Neuronal stem cell (in vitro differentiated cells): Measurements from ENCODE around the gene DHX30.

Source experiments
- DNase-seq: peaks from one replicate; pipeline ENCODE4 v3.0.0-alpha.2; 2013; ENCODE audit warnings: low spot score
- H2AFZ ChIP-seq: one replicate; pipeline ENCODE4 v1.6.1; 2013; ENCODE audit warnings: mild to moderate bottlenecking, low read length, inconsistent platforms
- H2AK5ac ChIP-seq: 2 replicates; pipeline ENCODE4 v1.6.1; 2013; ENCODE audit warnings: low read depth, mild to moderate bottlenecking, inconsistent platforms, low read length, moderate library complexity, mixed read lengths
- H2BK120ac ChIP-seq: 2 replicates; pipeline ENCODE4 v1.6.1; 2013; ENCODE audit warnings: low read depth, mild to moderate bottlenecking, inconsistent platforms, low read length, moderate library complexity, mixed read lengths
- H2BK12ac ChIP-seq: one replicate; pipeline ENCODE4 v1.6.1; 2013; ENCODE audit warnings: low read length, inconsistent platforms
- H2BK15ac ChIP-seq: 2 replicates; pipeline ENCODE4 v1.6.1; 2013; ENCODE audit warnings: mild to moderate bottlenecking, low read length, inconsistent platforms, mixed read lengths
- H2BK5ac ChIP-seq: one replicate; pipeline ENCODE4 v1.6.1; 2013; ENCODE audit warnings: inconsistent platforms, mild to moderate bottlenecking, low read length, moderate library complexity
- H3K14ac ChIP-seq: one replicate; pipeline ENCODE4 v1.6.1; 2013; ENCODE audit warnings: low read length, inconsistent platforms
- H3K18ac ChIP-seq: 2 replicates; pipeline ENCODE4 v1.6.1; 2013; ENCODE audit warnings: low read length, inconsistent platforms
- H3K23ac ChIP-seq: 2 replicates; pipeline ENCODE4 v1.6.1; 2013; ENCODE audit warnings: low read depth, mild to moderate bottlenecking, mixed read lengths, low read length, inconsistent platforms; ENCODE audit not compliant: poor library complexity
- H3K27ac ChIP-seq: replicated peaks from 3 replicates; pipeline ENCODE4 v1.5.1; 2013; ENCODE audit warnings: low read length, inconsistent platforms
- H3K27me3 ChIP-seq, 3 experiments: 2 replicates each; pipeline ENCODE4 v1.6.1; 2013; ENCODE audit warnings: low read length in 3 of 3, mild to moderate bottlenecking in 2 of 3, inconsistent platforms in 1 of 3, low read depth in 1 of 3, mixed read lengths in 1 of 3, moderate library complexity in 1 of 3; ENCODE audit not compliant: control insufficient read depth in 3 of 3, insufficient read depth in 3 of 3
- H3K36me3 ChIP-seq, 2 donors: replicated peaks in 1 of 2; 2 replicates each; pipeline ENCODE4 v1.6.1; 2013; ENCODE audit warnings: low read length in 2 of 2; ENCODE audit not compliant: control insufficient read depth in 2 of 2, insufficient read depth in 2 of 2
- H3K4ac ChIP-seq: 2 replicates; pipeline ENCODE4 v1.6.1; 2013; ENCODE audit warnings: inconsistent platforms, mild to moderate bottlenecking, low read length, moderate library complexity
- H3K4me1 ChIP-seq, 2 donors: 1 replicate in 1 of 2; 2 replicates in 1 of 2; pipeline ENCODE4 v1.6.1; 2013; ENCODE audit warnings: low read length in 2 of 2, low read depth in 1 of 2; ENCODE audit not compliant: control insufficient read depth in 2 of 2, insufficient read depth in 1 of 2
- H3K4me2 ChIP-seq: one replicate; pipeline ENCODE4 v1.6.1; 2013; ENCODE audit warnings: mild to moderate bottlenecking, low read length, inconsistent platforms; ENCODE audit not compliant: insufficient read depth, poor library complexity, severe bottlenecking
- H3K4me3 ChIP-seq, 2 donors: 2 replicates each; pipeline ENCODE4 v1.5.1; 2013; ENCODE audit warnings: low read length in 2 of 2, mild to moderate bottlenecking in 2 of 2, inconsistent platforms in 1 of 2, moderate library complexity in 1 of 2
- H3K79me1 ChIP-seq: one replicate; pipeline ENCODE4 v1.6.1; 2013; ENCODE audit warnings: low read depth, mild to moderate bottlenecking, inconsistent platforms, low read length, moderate library complexity
- H3K9ac ChIP-seq: one replicate; pipeline ENCODE4 v1.6.1; 2013; ENCODE audit warnings: mild to moderate bottlenecking, low read depth, low read length, inconsistent platforms; ENCODE audit not compliant: poor library complexity
- H3K9me3 ChIP-seq, 2 donors: replicated peaks in 1 of 2; 2 replicates each; pipeline versions ENCODE3 to v1.6.1; 2013; ENCODE audit warnings: low read length in 2 of 2, mild to moderate bottlenecking in 2 of 2, inconsistent platforms in 1 of 2, low read depth in 1 of 2, mixed read lengths in 1 of 2, moderate library complexity in 1 of 2; ENCODE audit not compliant: control insufficient read depth in 2 of 2, insufficient read depth in 1 of 2
- H4K8ac ChIP-seq: one replicate; pipeline ENCODE4 v1.6.1; 2013; ENCODE audit warnings: low read depth, mild to moderate bottlenecking, inconsistent platforms, low read length, moderate library complexity
- H4K91ac ChIP-seq: one replicate; pipeline ENCODE4 v1.6.1; 2013; ENCODE audit warnings: low read length, low read depth, mild to moderate bottlenecking, inconsistent platforms; ENCODE audit not compliant: poor library complexity
- WGBS, 2 donors: extraction: QIAGEN DNeasy Blood & Tissue Kit; methylation state at CpG; one replicate each; pipeline ENCODE4 v1.1.7; 2013; ENCODE audit warnings: missing lambda C conversion rate in 2 of 2, mixed read lengths in 1 of 2; ENCODE audit not compliant: insufficient read length in 2 of 2, insufficient replicate concordance in 1 of 2; ENCODE audit errors: extremely low coverage in 2 of 2; 5-methylcytosine and 5-hydroxymethylcytosine counted together

Gene DHX30

GRCh38 chr3:47888986-47889757 lies 86.2 kb downstream of the DHX30 start:
- H2BK120ac ChIP-seq: no peak overlapping the region
- H4K91ac ChIP-seq: no peak overlapping the region
- H3K4me1 ChIP-seq: peaks cover 18 to 43% of the 10 kb centered on the region in 2 donors
- no peak overlapping the region for H2BK15ac ChIP-seq
- no peak overlapping the region for H3K4me2 ChIP-seq
- no peaks in the 10 kb centered on the region for H3K79me1 ChIP-seq
- H3K18ac ChIP-seq: no peak overlapping the region
- no peak for DNase-seq
- no peak overlapping the region for H3K23ac ChIP-seq
- H3K4me3 ChIP-seq: no peak overlapping the region
- no peak overlapping the region for H3K9ac ChIP-seq
- H2AK5ac ChIP-seq: no peak overlapping the region
- no peak overlapping the region for H4K8ac ChIP-seq
- H3K9me3 ChIP-seq: no peaks in the 10 kb centered on the region
- H3K27ac ChIP-seq: peak overlapping the region; percentile 45
- H2BK12ac ChIP-seq: no peak overlapping the region
- H3K4ac ChIP-seq: no peak overlapping the region
- H3K14ac ChIP-seq: no peak overlapping the region
- no peak overlapping the region for H2BK5ac ChIP-seq
- H3K27me3 ChIP-seq: no peaks in the 10 kb centered on the region
- H2AFZ ChIP-seq: no peak overlapping the region
- H3K36me3 ChIP-seq: peaks cover 0 to 32% of the 10 kb centered on the region in 2 donors
- no CpG with 5 or more reads among the region's 4 CpGs for WGBS, 2 donors

GRCh38 chr3:47890126-47890827 lies 87.3 kb downstream of the DHX30 start:
- WGBS, 2 donors: no CpG with 5 or more reads among the region's 3 CpGs
- H4K8ac ChIP-seq: no peak overlapping the region
- H3K27me3 ChIP-seq: no peaks in the 10 kb centered on the region
- no peak overlapping the region for H3K18ac ChIP-seq
- H3K9me3 ChIP-seq: no peaks in the 10 kb centered on the region
- H4K91ac ChIP-seq: no peak overlapping the region
- no peak overlapping the region for H3K9ac ChIP-seq
- no peak overlapping the region for H3K14ac ChIP-seq
- H2AFZ ChIP-seq: no peak overlapping the region
- H3K27ac ChIP-seq: peak overlapping the region; percentile 92
- no peak overlapping the region for H2AK5ac ChIP-seq
- H3K79me1 ChIP-seq: no peaks in the 10 kb centered on the region
- peak; percentile 51 for DNase-seq
- H3K4me1 ChIP-seq: peaks cover 18 to 43% of the 10 kb centered on the region in 2 donors
- H3K4me2 ChIP-seq: no peak overlapping the region
- no peak overlapping the region for H3K23ac ChIP-seq
- H2BK12ac ChIP-seq: no peak overlapping the region
- H3K4ac ChIP-seq: no peak overlapping the region
- H2BK15ac ChIP-seq: no peak overlapping the region
- H2BK5ac ChIP-seq: no peak overlapping the region
- no peak overlapping the region for H2BK120ac ChIP-seq
- H3K4me3 ChIP-seq: peak overlapping the region in 1 of 2 donors; percentile 3
- H3K36me3 ChIP-seq: peaks cover under 1 to 26% of the 10 kb centered on the region in 2 donors

- no peak overlapping the region for H2BK12ac ChIP-seq
- H2BK120ac ChIP-seq: peak overlapping the region; percentile 7
- WGBS, 2 donors: no CpG with 5 or more reads among the region's 10 CpGs
- peaks cover 2 to 31% of the 10 kb centered on the region in 2 donors for H3K36me3 ChIP-seq
- H3K4me1 ChIP-seq: peaks cover 18 to 43% of the 10 kb centered on the region in 2 donors
- H3K18ac ChIP-seq: peak overlapping the region; percentile 20
- H3K27me3 ChIP-seq: no peaks in the 10 kb centered on the region
- H3K27ac ChIP-seq: peak overlapping the region; percentile 92
- H3K4me3 ChIP-seq: no peak overlapping the region
- no peaks in the 10 kb centered on the region for H3K79me1 ChIP-seq
- no peak overlapping the region for H3K4ac ChIP-seq
- DNase-seq: peak; percentile 53
- no peak overlapping the region for H4K8ac ChIP-seq
- H2BK5ac ChIP-seq: peak overlapping the region; percentile 35
- H3K4me2 ChIP-seq: peak overlapping the region; percentile 28
- peak overlapping the region; percentile 90 for H2BK15ac ChIP-seq
- no peak overlapping the region for H3K14ac ChIP-seq
- H4K91ac ChIP-seq: no peak overlapping the region
- no peak overlapping the region for H3K23ac ChIP-seq
- H2AFZ ChIP-seq: no peak overlapping the region
- H2AK5ac ChIP-seq: peak overlapping the region; percentile 8
- no peak overlapping the region for H3K9ac ChIP-seq
- no peaks in the 10 kb centered on the region for H3K9me3 ChIP-seq
These were observed 88.1 kb downstream of the DHX30 start for GRCh38 chr3:47890828-47891612.
